Kidney (tissue), 14 donors: Measurements from ENCODE around the gene CRYBG1. TPM values are rescaled to one million over a fixed set of nuclear protein-coding genes. Genes with fewer than 3 reads are reported as not detected.

ENCODE experiments used
- DNase-seq, 5 donors: peaks; one replicate each; pipeline ENCODE4 v3.0.0-alpha.2; 2013 to 2020
- FAIRE-seq: peaks from 2 replicates; lab custom pipeline; 2012; peaks lifted over from hg19 to GRCh38; lab: Jason Lieb, UNC
- H3K27ac ChIP-seq, 2 donors: one replicate each; pipeline ENCODE4 v1.7.0; 2013; ENCODE audit warnings: low read depth in 2 of 2, low read length in 2 of 2, inconsistent platforms in 1 of 2
- H3K27me3 ChIP-seq: one replicate; pipeline ENCODE4 v1.7.1; 2013; ENCODE audit warnings: low read length, inconsistent platforms; ENCODE audit not compliant: control insufficient read depth, insufficient read depth
- H3K36me3 ChIP-seq, 3 donors: one replicate each; pipeline versions ENCODE4 v1.7.0 to v1.7.1; 2013; ENCODE audit warnings: low read length in 3 of 3, control low read depth in 1 of 3, inconsistent platforms in 1 of 3; ENCODE audit not compliant: insufficient read depth in 3 of 3, control insufficient read depth in 2 of 3
- H3K4me1 ChIP-seq, 3 donors: one replicate each; pipeline versions ENCODE4 v1.7.0 to v1.7.1; 2013; ENCODE audit warnings: low read length in 3 of 3, inconsistent platforms in 1 of 3, low read depth in 1 of 3; ENCODE audit not compliant: control insufficient read depth in 2 of 3, insufficient read depth in 2 of 3
- H3K4me3 ChIP-seq, 3 donors: one replicate each; pipeline versions ENCODE4 v1.7.0 to v1.8.1; 2013; ENCODE audit warnings: low read length in 3 of 3, control low read depth in 1 of 3, inconsistent platforms in 1 of 3
- H3K9ac ChIP-seq, 3 donors: one replicate each; pipeline versions ENCODE4 v1.7.0 to v1.7.1; 2013; ENCODE audit warnings: low read length in 3 of 3, control low read depth in 1 of 3, inconsistent platforms in 1 of 3
- H3K9me3 ChIP-seq, 3 donors: one replicate each; pipeline versions ENCODE4 v1.7.0 to v1.7.1; 2013; ENCODE audit warnings: low read length in 3 of 3, control low read depth in 1 of 3, inconsistent platforms in 1 of 3; ENCODE audit not compliant: control insufficient read depth in 2 of 3, insufficient read depth in 1 of 3
- intact Hi-C: fragments of 100-400 bp; cut with DNase I; formaldehyde crosslinking; loops from one replicate; pipeline ENCODE4 v1.11.1; 2022
- polyA plus RNA-seq: library from polyadenylated mRNA; stranded (reverse); fragments of 350-450 nt; fragmentation: Illumina TruSeq; extraction: RNeasy Lipid Tissue Mini Kit (QIAGEN cat#74804); gene quantifications from one replicate; pipeline ENCODE4 v1.2.3, GENCODE V29; 2014; ENCODE audit warnings: low read depth, low replicate concordance; ENCODE audit not compliant: insufficient read depth
- total RNA-seq: library from RNA; stranded (reverse); fragmentation: NEBNext Ultra II Directional; extraction: Animal tissue kit (Norgen Biotek cat#: 25700); gene quantifications from one replicate; pipeline ENCODE4 v1.2.1, GENCODE V29; 2021
- TF ChIP-seq, protein P1 (sequence below): IDR thresholded peaks from 3 replicates; pipeline ENCODE4 v1.5.1; 2012; ENCODE audit warnings: mild to moderate bottlenecking, moderate library complexity, borderline replicate concordance; ENCODE audit not compliant: insufficient read depth; ENCODE audit errors: extremely low read depth
- donor health status: control.
- donor health status: control.
- donor health status: control.
- donor health status: control.
- donor health status: control.
- donor health status: DM: yes; HTN: yes; CAD: no.
- donor health status: Normal renal cell carcinoma (clear cell type).

CRYBG1 gene
- total and polyA plus RNA-seq, 2 donors from 2014 or later, result 7.0 to 32.6 TPM

DNA sequence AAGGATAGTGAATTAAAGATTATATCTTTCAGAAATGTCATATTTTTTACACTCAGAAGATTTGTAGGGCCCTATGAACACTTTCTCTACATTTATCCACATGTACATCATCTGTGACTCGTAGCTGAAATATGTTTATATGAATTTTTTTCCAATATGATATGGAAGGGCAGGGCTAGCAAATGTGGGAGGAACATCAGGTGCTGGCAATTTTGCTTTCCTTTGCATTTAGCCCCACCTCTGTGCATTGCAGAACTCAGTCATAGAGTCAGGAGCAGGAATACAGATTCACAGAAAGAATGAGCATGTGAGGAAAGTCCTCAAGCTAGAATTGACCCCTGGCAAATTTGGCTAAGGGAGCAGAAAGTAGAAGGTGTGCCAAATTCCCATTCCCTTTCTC lies 129.9 kb downstream of the CRYBG1 start:
- no peaks in the 10 kb centered on the region for H3K36me3 ChIP-seq
- H3K4me1 ChIP-seq, result no peaks in the 10 kb centered on the region
- DNase-seq (no peak), FAIRE-seq (no peak)
- no peaks in the 10 kb centered on the region for H3K9me3 ChIP-seq
- no peak overlapping the region for H3K9ac ChIP-seq
- TF ChIP-seq, protein P1, sequence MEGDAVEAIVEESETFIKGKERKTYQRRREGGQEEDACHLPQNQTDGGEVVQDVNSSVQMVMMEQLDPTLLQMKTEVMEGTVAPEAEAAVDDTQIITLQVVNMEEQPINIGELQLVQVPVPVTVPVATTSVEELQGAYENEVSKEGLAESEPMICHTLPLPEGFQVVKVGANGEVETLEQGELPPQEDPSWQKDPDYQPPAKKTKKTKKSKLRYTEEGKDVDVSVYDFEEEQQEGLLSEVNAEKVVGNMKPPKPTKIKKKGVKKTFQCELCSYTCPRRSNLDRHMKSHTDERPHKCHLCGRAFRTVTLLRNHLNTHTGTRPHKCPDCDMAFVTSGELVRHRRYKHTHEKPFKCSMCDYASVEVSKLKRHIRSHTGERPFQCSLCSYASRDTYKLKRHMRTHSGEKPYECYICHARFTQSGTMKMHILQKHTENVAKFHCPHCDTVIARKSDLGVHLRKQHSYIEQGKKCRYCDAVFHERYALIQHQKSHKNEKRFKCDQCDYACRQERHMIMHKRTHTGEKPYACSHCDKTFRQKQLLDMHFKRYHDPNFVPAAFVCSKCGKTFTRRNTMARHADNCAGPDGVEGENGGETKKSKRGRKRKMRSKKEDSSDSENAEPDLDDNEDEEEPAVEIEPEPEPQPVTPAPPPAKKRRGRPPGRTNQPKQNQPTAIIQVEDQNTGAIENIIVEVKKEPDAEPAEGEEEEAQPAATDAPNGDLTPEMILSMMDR, result no peak
- intact Hi-C loops, result no loop called here
- no peak overlapping the region for H3K27ac ChIP-seq
- H3K27me3 ChIP-seq, result no peaks in the 10 kb centered on the region
- H3K4me3 ChIP-seq, result no peak overlapping the region

DNA sequence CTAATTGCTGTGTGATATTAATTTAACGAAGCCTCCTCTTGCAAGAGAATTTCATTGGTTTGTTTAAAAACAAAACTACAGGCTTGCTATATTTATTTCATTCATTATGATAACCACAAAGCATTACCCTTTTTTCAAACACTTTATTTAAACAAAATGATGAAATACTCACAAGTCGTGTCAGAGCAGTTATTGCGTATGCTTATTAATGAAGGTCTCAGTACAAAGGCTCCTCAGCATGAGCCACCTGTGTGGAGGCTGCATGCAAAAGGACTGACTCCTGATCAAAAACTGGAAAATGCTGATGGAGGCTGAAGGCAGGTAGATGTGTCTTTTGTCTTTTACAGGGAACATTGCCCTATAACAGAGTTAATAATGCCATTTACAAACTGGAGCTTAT lies 130.5 kb downstream of the CRYBG1 start:
- Histone ChIP-seq H3K9ac (no peak overlapping the region), H3K4me3 (no peak overlapping the region), H3K27ac (no peak overlapping the region), H3K36me3 (no peaks in the 10 kb centered on the region), H3K4me1 (no peaks in the 10 kb centered on the region), H3K9me3 (no peaks in the 10 kb centered on the region), H3K27me3 (no peaks in the 10 kb centered on the region)
- no peak for DNase-seq
- TF ChIP-seq, protein P1, result no peak
- FAIRE-seq, result no peak
- intact Hi-C loops, result no loop called here

DNA sequence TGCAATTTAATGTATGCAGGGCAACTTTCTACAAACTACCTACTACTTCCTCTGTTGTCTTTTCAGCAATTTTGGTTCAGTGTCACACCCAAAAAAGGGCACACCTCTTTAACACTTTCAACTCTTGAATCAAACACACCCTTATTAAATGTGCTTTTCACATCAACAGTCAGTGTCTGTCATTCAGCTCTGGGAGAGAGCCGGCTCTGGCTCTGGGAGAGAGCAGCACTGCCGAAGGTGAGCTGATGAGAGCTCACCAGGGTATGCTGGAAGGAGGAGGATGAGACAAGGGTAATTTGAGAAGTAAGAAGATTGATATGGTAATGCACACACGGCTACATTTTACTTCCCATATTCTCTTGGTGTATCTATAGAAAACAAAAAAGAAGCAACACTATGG lies 134.5 kb downstream of the CRYBG1 start:
- intact Hi-C loops, result no loop called here

More for the DNA sequence above, 134.5 kb downstream of the CRYBG1 start:
- TF ChIP-seq, protein P1, result no peak
- Histone ChIP-seq H3K9me3 (no peaks in the 10 kb centered on the region), H3K27me3 (no peaks in the 10 kb centered on the region), H3K4me3 (no peak overlapping the region), H3K36me3 (no peaks in the 10 kb centered on the region), H3K9ac (no peak overlapping the region), H3K27ac (no peak overlapping the region), H3K4me1 (no peaks in the 10 kb centered on the region)
- DNase-seq (no peak), FAIRE-seq (no peak)
